Activated CD8-positive, alpha-beta memory T cell treated with anti-CD3 and anti-CD28 coated beads for 4 hours (primary cell): ENCODE measurements around the gene ABHD14A.
"Not testable (repeated sequence)": the region's sequence is repeated elsewhere in the genome, so short reads cannot be mapped to it uniquely, and the experiment has no call there.

ENCODE experiments used
- DNase-seq, 2 donors: peaks; one replicate each; pipeline ENCODE4 v3.0.0-alpha.2; 2020; ENCODE audit warnings: low read depth in 2 of 2

Gene ABHD14A

GRCh38 chr3:51974277-51974962 lies 444 bp upstream of the ABHD14A start:
- DNase-seq = no peak

GRCh38 chr3:51975852-51976549 lies 1.1 kb downstream of the ABHD14A start:
- no peak for DNase-seq

- DNase-seq = no peak
Measured at GRCh38 chr3:51977446-51978142, 2.7 kb downstream of the ABHD14A start.

- no peak for DNase-seq
Measured at GRCh38 chr3:51978143-51978502, 3.3 kb downstream of the ABHD14A start.

- no peak for DNase-seq
Measured at GRCh38 chr3:51980253-51980652, 5.4 kb downstream of the ABHD14A start.

- DNase-seq = no peak
Measured at GRCh38 chr3:51982352-51982837, 7.5 kb downstream of the ABHD14A start.

- peak; percentile 40 to 42 for DNase-seq
Measured at GRCh38 chr3:51982838-51983577, 8.1 kb downstream of the ABHD14A start, which contains the start of gene ACY1. TSS of gene ACY1 (plus strand) at chr3:51983535. CDS start at chr3:51984065, 530 bp downstream.

- no peak for DNase-seq
Measured at GRCh38 chr3:51983578-51984268, 8.9 kb downstream of the ABHD14A start.

GRCh38 chr3:51984269-51984647 lies 9.4 kb downstream of the ABHD14A start:
- no peak for DNase-seq

- no peak for DNase-seq
Measured at GRCh38 chr3:51985063-51985462, 10.2 kb downstream of the ABHD14A start.

- no peak for DNase-seq
Measured at GRCh38 chr3:51986010-51986947, 11.4 kb downstream of the ABHD14A start.

GRCh38 chr3:51987568-51987967 lies 12.7 kb downstream of the ABHD14A start:
- no peak for DNase-seq

GRCh38 chr3:51988286-51989146 lies 13.7 kb downstream of the ABHD14A start:
- DNase-seq = no peak

GRCh38 chr3:51990501-51990971 lies 15.7 kb downstream of the ABHD14A start:
- DNase-seq = not testable (repeated sequence)

GRCh38 chr3:51992017-51992682 lies 17.3 kb downstream of the ABHD14A start:
- DNase-seq = no peak

GRCh38 chr3:51993657-51994056 lies 18.8 kb downstream of the ABHD14A start:
- DNase-seq = not testable (repeated sequence)

GRCh38 chr3:51994530-51994929 lies 19.7 kb downstream of the ABHD14A start:
- DNase-seq = no peak

GRCh38 chr3:51995346-51996163 lies 20.7 kb downstream of the ABHD14A start, which contains the start of gene RPL29:
TSS of gene RPL29 (minus strand) at chr3:51995895. CDS start at chr3:51995461, 434 bp downstream.
- DNase-seq = peak; percentile 84 to 87
